ENCODE results near the gene TMEM74B.

GRCh38 chr20:1202762-1203504 is 18.2 kb upstream of the TMEM74B start, which contains the start of gene C20orf202:
- no peak for TF ChIP-seq CTCF (IDR thresholded peaks at IDR 0.05)
- no peak for TF ChIP-seq POLR2A (IDR thresholded peaks at IDR 0.05)

Measured in lower leg skin (tissue), 3 donors.